Measurements from ENCODE around the gene ABI3.

The ABI3 gene

DNA sequence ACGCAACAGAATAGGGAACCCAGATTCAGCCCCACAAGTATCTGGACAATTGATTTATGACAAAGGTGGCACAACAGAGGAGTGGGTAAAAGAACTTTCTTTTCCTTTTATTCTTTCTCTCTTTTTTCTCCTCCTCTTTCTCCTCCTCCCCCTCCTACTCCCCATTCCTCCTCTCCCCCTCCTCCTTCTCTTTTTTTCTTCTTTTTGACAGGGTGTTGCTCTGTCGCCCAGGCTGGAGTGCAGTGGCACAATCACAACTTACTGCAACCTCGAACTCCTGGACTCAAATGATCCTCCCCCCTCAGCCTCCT is 16.3 kb upstream of the ABI3 start:
- Histone ChIP-seq H3K27ac (no peak overlapping the region), H2AFZ (ENCODE audit: low read depth) (no peak overlapping the region), H3K27me3 (ENCODE audit: insufficient read depth, low read depth) (no peaks in the 10 kb centered on the region), H3K4me3 (IDR thresholded peaks at IDR 0.05; ENCODE audit: insufficient read depth, low read depth, low read length) (no peak overlapping the region), H4K20me1 (ENCODE audit: insufficient read depth) (no peaks in the 10 kb centered on the region), H3K4me1 (ENCODE audit: low read depth, poor library complexity, severe bottlenecking) (peaks cover 10% of the 10 kb centered on the region), H3K4me2 (no peak overlapping the region), H3K9ac (no peak overlapping the region), H3K36me3 (ENCODE audit: insufficient read depth) (no peaks in the 10 kb centered on the region), H3K79me2 (ENCODE audit: insufficient read depth, low read depth) (no peaks in the 10 kb centered on the region)
- TF ChIP-seq, protein P1, sequence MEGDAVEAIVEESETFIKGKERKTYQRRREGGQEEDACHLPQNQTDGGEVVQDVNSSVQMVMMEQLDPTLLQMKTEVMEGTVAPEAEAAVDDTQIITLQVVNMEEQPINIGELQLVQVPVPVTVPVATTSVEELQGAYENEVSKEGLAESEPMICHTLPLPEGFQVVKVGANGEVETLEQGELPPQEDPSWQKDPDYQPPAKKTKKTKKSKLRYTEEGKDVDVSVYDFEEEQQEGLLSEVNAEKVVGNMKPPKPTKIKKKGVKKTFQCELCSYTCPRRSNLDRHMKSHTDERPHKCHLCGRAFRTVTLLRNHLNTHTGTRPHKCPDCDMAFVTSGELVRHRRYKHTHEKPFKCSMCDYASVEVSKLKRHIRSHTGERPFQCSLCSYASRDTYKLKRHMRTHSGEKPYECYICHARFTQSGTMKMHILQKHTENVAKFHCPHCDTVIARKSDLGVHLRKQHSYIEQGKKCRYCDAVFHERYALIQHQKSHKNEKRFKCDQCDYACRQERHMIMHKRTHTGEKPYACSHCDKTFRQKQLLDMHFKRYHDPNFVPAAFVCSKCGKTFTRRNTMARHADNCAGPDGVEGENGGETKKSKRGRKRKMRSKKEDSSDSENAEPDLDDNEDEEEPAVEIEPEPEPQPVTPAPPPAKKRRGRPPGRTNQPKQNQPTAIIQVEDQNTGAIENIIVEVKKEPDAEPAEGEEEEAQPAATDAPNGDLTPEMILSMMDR (conservative IDR thresholded peaks at IDR 0.05; ENCODE audit: low read depth, low read length), result no peak

DNA sequence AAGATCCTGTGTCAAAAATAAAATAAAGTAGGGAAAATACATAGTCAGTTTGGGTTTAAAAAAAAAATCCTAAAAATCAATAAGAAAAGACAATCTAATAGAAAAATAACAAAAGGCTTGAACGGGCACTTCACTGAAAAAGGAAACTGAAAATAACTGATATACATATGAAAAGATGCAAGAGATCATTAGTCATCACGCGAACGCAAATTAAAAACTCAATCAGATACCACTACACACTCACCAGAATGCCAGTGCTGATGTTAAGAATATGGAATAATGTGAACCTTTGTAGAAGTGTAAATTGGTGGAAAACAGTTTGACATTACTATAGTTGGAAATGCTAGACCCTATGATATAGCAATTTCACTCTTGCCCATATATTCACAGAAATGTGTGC is 14.8 kb upstream of the ABI3 start:
- no peak overlapping the region for H3K4me2 ChIP-seq
- peaks cover 6% of the 10 kb centered on the region for H3K4me1 ChIP-seq (ENCODE audit: low read depth, poor library complexity, severe bottlenecking)
- no peak overlapping the region for H3K9ac ChIP-seq
- H3K27me3 ChIP-seq (ENCODE audit: insufficient read depth, low read depth), result no peaks in the 10 kb centered on the region
- no peak overlapping the region for H3K27ac ChIP-seq
- H3K79me2 ChIP-seq (ENCODE audit: insufficient read depth, low read depth), result no peaks in the 10 kb centered on the region
- H3K4me3 ChIP-seq (IDR thresholded peaks at IDR 0.05; ENCODE audit: insufficient read depth, low read depth, low read length), result no peak overlapping the region
- H4K20me1 ChIP-seq (ENCODE audit: insufficient read depth), result no peaks in the 10 kb centered on the region
- H3K36me3 ChIP-seq (ENCODE audit: insufficient read depth), result no peaks in the 10 kb centered on the region
- H2AFZ ChIP-seq (ENCODE audit: low read depth), result no peak overlapping the region
- TF ChIP-seq, protein P1 (conservative IDR thresholded peaks at IDR 0.05; ENCODE audit: low read depth, low read length), result no peak

DNA sequence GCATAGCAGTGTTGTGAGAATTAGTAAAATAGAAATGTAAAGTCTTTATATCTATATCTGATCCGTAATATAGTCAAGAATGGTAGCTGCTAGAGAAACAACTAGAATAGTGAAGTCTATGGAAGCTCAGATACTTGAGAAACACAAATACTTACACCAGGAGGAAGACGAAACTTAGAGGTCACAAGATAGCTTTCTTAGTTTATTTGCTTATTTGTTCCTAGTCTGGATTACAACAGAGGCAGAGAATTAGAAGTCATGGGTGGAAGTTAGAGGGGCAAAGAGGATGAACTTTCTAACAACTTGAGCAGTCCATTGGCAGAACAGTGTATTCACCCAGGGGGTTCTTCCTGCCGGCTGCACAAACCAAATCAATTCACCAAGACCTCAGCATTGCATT is 14.0 kb upstream of the ABI3 start:
- no peak overlapping the region for H3K4me2 ChIP-seq
- no peaks in the 10 kb centered on the region; the same call in 1 of the 2 replicates for H3K27me3 ChIP-seq (ENCODE audit: insufficient read depth, low read depth)
- no peaks in the 10 kb centered on the region for H3K79me2 ChIP-seq (ENCODE audit: insufficient read depth, low read depth)
- no peak overlapping the region for H3K9ac ChIP-seq
- H4K20me1 ChIP-seq (ENCODE audit: insufficient read depth), result no peaks in the 10 kb centered on the region
- no peak overlapping the region for H3K4me3 ChIP-seq (IDR thresholded peaks at IDR 0.05; ENCODE audit: insufficient read depth, low read depth, low read length)
- H3K36me3 ChIP-seq (ENCODE audit: insufficient read depth), result no peaks in the 10 kb centered on the region
- no peak overlapping the region for H3K27ac ChIP-seq
- TF ChIP-seq, protein P1 (conservative IDR thresholded peaks at IDR 0.05; ENCODE audit: low read depth, low read length), result no peak
- no peaks in the 10 kb centered on the region for H3K4me1 ChIP-seq (ENCODE audit: low read depth, poor library complexity, severe bottlenecking)
- H2AFZ ChIP-seq (ENCODE audit: low read depth), result no peak overlapping the region

DNA sequence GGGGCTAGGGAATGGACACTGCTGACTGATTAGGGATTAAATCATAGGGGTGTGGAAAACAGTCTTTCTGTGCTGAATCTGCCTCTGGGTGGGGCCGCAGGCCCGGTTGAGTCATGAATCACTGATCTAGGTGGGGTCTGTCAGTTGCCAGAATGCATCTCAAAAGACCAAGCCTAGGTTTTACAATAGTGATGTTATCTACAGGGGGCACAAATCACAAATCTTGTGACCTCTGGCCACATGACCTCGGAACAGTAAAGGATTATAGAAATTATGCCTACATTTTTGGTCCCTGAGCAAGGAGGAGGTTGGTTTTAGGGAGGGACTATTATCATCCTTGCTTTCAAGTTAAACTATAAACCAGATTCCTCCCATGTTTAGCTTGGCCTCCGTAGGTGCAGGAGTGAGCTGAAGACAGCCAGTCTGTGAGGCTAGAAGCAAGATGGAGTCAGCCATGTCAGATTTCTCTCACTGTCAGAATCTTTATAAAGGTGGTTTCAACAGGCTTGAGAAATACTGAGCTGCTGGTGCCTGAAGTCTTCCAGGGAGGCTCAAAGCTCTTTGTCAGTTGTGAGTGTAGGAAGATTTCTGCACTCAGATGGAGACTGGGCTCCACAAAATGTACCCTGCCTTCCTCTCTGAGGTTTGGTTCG is 13.0 kb upstream of the ABI3 start:
- Histone ChIP-seq H3K4me1 (ENCODE audit: low read depth, poor library complexity, severe bottlenecking) (no peaks in the 10 kb centered on the region), H3K9ac (no peak overlapping the region)

More for the DNA sequence above, 13.0 kb upstream of the ABI3 start:
- H3K4me3 ChIP-seq (IDR thresholded peaks at IDR 0.05; ENCODE audit: insufficient read depth, low read depth, low read length), result no peak overlapping the region
- no peaks in the 10 kb centered on the region for H3K36me3 ChIP-seq (ENCODE audit: insufficient read depth)
- H2AFZ ChIP-seq (ENCODE audit: low read depth), result no peak overlapping the region
- no peak overlapping the region for H3K4me2 ChIP-seq
- H4K20me1 ChIP-seq (ENCODE audit: insufficient read depth), result no peaks in the 10 kb centered on the region
- peaks cover 6% of the 10 kb centered on the region for H3K27me3 ChIP-seq (ENCODE audit: insufficient read depth, low read depth)
- TF ChIP-seq, protein P1 (conservative IDR thresholded peaks at IDR 0.05; ENCODE audit: low read depth, low read length), result no peak
- H3K79me2 ChIP-seq (ENCODE audit: insufficient read depth, low read depth), result no peaks in the 10 kb centered on the region
- no peak overlapping the region for H3K27ac ChIP-seq

Measured in KMS-11 (cell line).